Right forelimb (tissue), 1 donor: ENCODE measurements around the gene CORO1C.

Experiments used
- DNase-seq: peaks from one replicate; pipeline ENCODE4 v3.0.0-alpha.2; 2018

The CORO1C gene

GRCh38 chr12:108646600-108647579 lies 84.4 kb downstream of the CORO1C start:
- DNase-seq = no peak

GRCh38 chr12:108645686-108646599 lies 85.4 kb downstream of the CORO1C start:
- no peak for DNase-seq

GRCh38 chr12:108644811-108645120 lies 86.6 kb downstream of the CORO1C start:
- no peak for DNase-seq

- DNase-seq = no peak
These were observed 87.1 kb downstream of the CORO1C start for GRCh38 chr12:108643941-108644810.

- DNase-seq = peak; percentile 11
These were observed 88.2 kb downstream of the CORO1C start for GRCh38 chr12:108642899-108643654.

GRCh38 chr12:108642269-108642870 lies 88.9 kb downstream of the CORO1C start:
- peak; percentile 65 for DNase-seq

- DNase-seq = peak; percentile 42
These were observed 89.7 kb downstream of the CORO1C start for GRCh38 chr12:108641446-108642268.

- DNase-seq = peak; percentile 42
These were observed 90.4 kb downstream of the CORO1C start for GRCh38 chr12:108640802-108641445.

GRCh38 chr12:108638997-108639822 lies 92.1 kb downstream of the CORO1C start:
- DNase-seq = peak; percentile 39

- DNase-seq = peak; percentile 59
These were observed 93.0 kb downstream of the CORO1C start for GRCh38 chr12:108638141-108638827.

- DNase-seq = peak; percentile 37
These were observed 93.9 kb downstream of the CORO1C start for GRCh38 chr12:108637222-108637971.

- peak; percentile 22 for DNase-seq
These were observed 95.1 kb downstream of the CORO1C start for GRCh38 chr12:108635997-108636808.

- DNase-seq = no peak
These were observed 95.9 kb downstream of the CORO1C start for GRCh38 chr12:108635201-108635996.

- DNase-seq = no peak
These were observed 97.0 kb downstream of the CORO1C start for GRCh38 chr12:108634341-108634751.

GRCh38 chr12:108633534-108634248 lies 97.6 kb downstream of the CORO1C start, which contains the start of gene SELPLG:
SELPLG (minus strand) TSS chr12:108633894; CDS start chr12:108624307, 9,587 bp downstream.
- DNase-seq = no peak
